ENCODE data around the gene FRS2.
"Not testable (repeated sequence)": the region's sequence is repeated elsewhere in the genome, so short reads cannot be mapped to it uniquely, and the experiment has no call there.

The FRS2 gene

DNA sequence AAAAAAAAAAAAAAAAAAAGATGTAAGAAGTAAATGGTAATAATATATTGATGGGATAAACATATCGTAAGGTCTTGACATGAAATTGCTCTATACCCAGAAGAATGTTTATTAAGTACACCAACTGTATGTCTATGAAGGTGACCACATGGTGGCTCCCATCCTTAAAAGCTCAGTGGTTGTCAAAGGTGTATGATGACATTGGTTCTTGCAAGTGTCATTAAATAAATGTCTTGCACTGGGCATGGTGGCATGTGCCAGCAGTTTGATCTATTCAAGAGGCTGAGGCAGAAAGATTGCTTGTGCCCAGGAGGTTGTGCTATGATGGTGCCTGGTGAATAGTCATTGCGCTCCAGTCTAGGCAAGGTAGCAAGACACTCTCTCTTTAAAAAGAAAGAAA lies 125.5 kb downstream of the FRS2 start:
- DNase-seq, result no peak

GRCh38 chr12:69598174-69598753 lies 128.1 kb downstream of the FRS2 start:
- DNase-seq, result no peak

GRCh38 chr12:69600804-69601203 lies 130.6 kb downstream of the FRS2 start:
- no peak for DNase-seq

DNA sequence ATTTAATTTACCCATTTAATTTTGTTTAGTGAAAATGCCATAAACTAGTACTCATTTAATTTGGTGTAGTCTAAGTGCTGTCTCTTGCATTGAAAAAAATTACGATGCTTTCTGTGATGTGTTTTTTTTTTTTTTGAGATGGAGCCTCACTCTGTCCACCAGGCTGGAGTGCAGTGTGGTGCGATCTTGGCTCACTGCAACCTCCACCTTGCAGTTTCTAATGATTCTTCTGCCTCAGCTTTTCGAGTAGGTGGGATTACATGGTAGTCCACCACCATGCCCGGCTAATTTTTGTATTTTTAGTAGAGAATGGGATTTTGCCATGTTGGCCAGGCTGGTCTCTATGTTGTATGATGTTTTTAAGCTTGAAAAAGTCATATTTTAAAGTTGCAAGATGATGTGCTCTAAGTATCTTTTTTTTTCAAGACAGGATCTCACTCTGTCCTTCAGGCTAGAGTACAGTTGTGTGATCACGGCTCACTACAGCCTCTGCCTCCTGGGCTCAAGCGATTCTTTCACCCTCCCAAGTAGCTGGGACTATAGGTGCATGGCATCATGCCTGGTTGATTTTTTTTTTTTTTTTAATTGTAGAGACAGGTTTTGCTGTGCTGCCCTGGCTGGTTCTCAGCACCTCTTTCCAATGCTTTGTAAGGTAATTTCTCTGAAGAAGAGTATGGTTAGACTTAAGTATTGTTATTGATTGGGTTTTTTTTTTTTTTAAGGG lies 131.9 kb downstream of the FRS2 start:
- no peak for DNase-seq

- no peak for DNase-seq
These were observed 132.8 kb downstream of the FRS2 start for GRCh38 chr12:69602954-69603353.

GRCh38 chr12:69603556-69603955 lies 133.4 kb downstream of the FRS2 start:
- DNase-seq, result not testable (repeated sequence)

- not testable (repeated sequence) for DNase-seq
These were observed 134.1 kb downstream of the FRS2 start for GRCh38 chr12:69604275-69604674.

- DNase-seq, result no peak
These were observed 137.9 kb downstream of the FRS2 start for GRCh38 chr12:69608114-69608513.

DNA sequence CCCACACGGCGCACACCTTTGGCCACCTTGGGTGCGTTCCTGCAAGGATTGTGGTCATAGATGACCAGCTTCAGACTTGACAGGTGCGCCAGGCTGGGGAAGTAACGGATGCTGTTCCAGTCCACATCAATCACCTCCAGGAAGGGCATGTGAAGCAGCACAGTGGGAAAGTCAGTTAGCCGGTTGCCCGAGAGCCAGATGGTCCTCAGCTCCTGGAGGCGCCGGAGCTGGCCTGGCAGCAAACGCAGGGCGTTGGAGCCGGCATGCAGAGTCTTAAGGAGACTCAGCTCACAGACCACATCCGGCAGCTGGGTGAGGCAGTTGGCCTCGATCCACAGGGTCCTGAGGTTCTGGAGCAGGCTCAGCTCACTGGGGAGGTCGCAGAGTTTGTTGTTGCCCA lies 139.9 kb downstream of the FRS2 start:
- no peak for DNase-seq

DNA sequence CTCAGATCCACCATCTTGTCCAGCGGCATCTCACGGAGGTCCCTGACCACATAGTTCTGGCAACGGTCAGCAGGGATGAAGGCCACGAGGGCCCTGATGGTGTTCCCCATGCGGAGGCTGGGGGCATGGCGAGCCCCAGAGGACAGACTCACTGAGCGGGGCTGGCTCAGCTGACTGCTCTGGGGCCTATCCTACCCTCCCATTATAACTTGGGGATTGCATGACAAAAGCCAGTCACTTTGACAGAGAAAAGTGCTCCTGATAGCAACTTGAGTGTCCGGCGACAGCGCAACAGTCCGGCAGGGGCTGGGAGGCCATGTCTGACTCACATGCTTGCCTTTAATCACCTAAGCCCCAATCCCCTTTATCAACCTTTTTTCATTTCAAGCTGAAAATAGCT lies 140.5 kb downstream of the FRS2 start, which contains the start of gene LRRC10:
Gene LRRC10 (minus strand): TSS at position 179 of the 400 bp plus-strand sequence. CDS start 69 bp downstream, at position 110.
- no peak for DNase-seq

GRCh38 chr12:69613351-69613750 lies 143.2 kb downstream of the FRS2 start:
- no peak for DNase-seq

- DNase-seq, result no peak
These were observed 145.8 kb downstream of the FRS2 start for GRCh38 chr12:69616025-69616424.

DNA sequence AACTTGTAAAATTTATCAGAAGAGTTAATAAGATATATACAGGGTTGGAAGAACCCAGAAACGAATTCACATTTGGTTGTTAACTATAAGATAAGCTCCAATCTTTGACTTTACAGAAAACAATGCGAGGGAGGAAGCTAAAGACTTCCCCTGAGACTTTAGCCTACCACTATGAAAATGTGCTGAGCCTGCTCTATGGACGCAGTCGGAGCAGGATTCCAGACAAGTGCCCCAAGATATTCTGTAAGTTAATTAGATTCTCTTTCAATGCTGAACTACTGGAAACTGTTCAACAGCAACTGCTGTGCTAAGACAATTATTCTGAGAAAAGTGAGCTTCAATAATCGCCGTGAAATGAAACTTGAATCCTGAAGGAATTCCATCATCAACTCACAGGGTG lies 148.9 kb downstream of the FRS2 start:
- no peak for DNase-seq

DNA sequence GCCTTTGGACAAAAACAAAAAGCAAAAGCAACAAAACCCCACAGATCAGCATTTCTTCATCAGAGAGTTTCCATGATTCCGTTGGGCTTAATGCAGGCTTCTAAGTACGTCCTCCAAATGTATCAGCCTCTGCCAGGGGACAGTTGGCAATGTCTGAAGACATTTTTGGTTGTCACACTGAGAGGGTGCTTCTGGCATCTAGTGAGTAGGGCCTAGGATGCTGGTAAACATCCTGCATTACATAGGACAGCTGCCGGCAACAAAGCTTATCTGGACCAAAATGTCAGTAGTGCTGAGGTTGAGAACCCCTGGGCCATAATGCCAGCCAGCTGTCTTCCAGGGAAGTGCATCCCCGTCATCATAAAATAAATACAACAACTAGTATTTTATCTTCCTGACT lies 149.9 kb downstream of the FRS2 start:
- DNase-seq, result no peak

DNA sequence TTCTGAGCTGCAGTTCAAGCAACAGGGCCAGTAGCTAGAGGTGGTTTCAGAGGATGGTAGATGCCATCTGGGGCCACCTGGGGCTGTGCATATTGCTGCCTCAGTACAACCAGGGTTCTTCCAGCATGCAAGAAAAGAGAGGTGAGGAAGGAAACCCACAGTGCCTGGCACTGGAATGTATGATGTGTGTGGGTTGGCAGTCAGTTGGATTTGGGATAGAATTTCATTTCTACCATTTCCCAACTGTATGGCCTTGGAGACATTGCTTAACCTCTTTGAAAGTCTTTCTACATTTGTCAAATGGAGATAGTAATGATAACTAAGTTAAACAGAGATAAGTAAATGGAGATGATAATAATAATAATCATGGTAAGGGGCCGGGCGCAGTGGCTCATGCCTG lies 150.7 kb downstream of the FRS2 start:
- DNase-seq, result no peak

DNA sequence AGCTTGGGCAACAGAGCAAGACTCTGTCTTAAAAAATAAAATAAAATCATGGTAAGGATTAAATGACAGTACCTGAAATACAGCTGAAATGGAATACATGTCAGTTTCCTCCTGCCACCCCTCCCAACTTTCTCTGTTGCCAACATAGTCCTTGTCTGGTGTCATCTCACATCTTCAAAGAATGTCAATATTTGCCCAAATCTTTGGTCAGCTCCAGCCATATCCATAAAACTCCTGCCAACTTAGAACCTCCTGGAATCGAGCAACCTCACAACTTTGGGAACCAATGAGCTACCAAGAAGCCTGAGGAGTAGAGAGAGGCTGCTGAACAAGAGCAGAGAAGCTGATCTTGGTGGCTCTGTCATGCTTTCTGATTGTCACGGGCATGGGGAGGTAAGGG lies 151.4 kb downstream of the FRS2 start:
- no peak for DNase-seq

GRCh38 chr12:69623970-69624369 lies 153.8 kb downstream of the FRS2 start:
- DNase-seq, result no peak

GRCh38 chr12:69627501-69627900 lies 157.3 kb downstream of the FRS2 start:
- no peak for DNase-seq

All from NCI-H187 (cell line).